WERI-Rb-1 (cell line): ENCODE data around the gene HIF3A.

ENCODE experiments used
- DNase-seq: peaks from one replicate; pipeline ENCODE4 v3.0.0-alpha.2; 2020
- H3K27ac ChIP-seq: fragments of 250-450 bp; sonication (Bioruptor Pico); 2 replicates; pipeline ENCODE4 v1.5.1; 2020; ENCODE audit warnings: mild to moderate bottlenecking, moderate library complexity
- H3K27me3 ChIP-seq: fragments of 250-450 bp; sonication (Bioruptor Pico); 2 replicates; pipeline ENCODE4 v1.5.1; 2021; ENCODE audit warnings: mild to moderate bottlenecking, low read depth, moderate library complexity; ENCODE audit not compliant: insufficient read depth, severe bottlenecking
- H3K36me3 ChIP-seq: fragments of 250-450 bp; sonication (Bioruptor Pico); 2 replicates; pipeline ENCODE4 v1.5.1; 2020; ENCODE audit warnings: mild to moderate bottlenecking, moderate library complexity
- H3K4me3 ChIP-seq: 2 replicates; pipeline ENCODE4 v1.5.1; 2011; ENCODE audit warnings: low read depth, mild to moderate bottlenecking, control low read depth, low read length
- H3K9me3 ChIP-seq: fragments of 250-450 bp; sonication (Bioruptor Pico); 2 replicates; pipeline ENCODE4 v1.5.1; 2021; ENCODE audit warnings: mild to moderate bottlenecking, moderate library complexity; ENCODE audit not compliant: severe bottlenecking
- CTCF ChIP-seq: IDR thresholded peaks from 2 replicates; pipeline ENCODE4 v1.5.1; 2011; ENCODE audit warnings: low read depth, mild to moderate bottlenecking, control low read depth, inconsistent platforms, low read length

The HIF3A gene

GRCh38 chr19:46283771-46284170 lies 13.1 kb upstream of the HIF3A start:
- no peak for DNase-seq
- no peak for TF ChIP-seq CTCF
- no peak overlapping the region for H3K4me3 ChIP-seq
- H3K27me3 ChIP-seq: no peaks in the 10 kb centered on the region
- H3K9me3 ChIP-seq: no peaks in the 10 kb centered on the region
- no peaks in the 10 kb centered on the region for H3K36me3 ChIP-seq
- no peak overlapping the region for H3K27ac ChIP-seq

- Histone ChIP-seq H3K27me3 (no peaks in the 10 kb centered on the region), H3K36me3 (no peaks in the 10 kb centered on the region), H3K9me3 (peaks cover 4% of the 10 kb centered on the region), H3K27ac (no peak overlapping the region), H3K4me3 (no peak overlapping the region)
- DNase-seq: no peak
- TF ChIP-seq CTCF: no peak
Measured at GRCh38 chr19:46284635-46285034, 12.2 kb upstream of the HIF3A start.

GRCh38 chr19:46287585-46287984 lies 9.3 kb upstream of the HIF3A start:
- DNase-seq: no peak
- no peak for TF ChIP-seq CTCF

GRCh38 chr19:46288896-46289588 lies 7.8 kb upstream of the HIF3A start:
- peaks cover 13% of the 10 kb centered on the region for H3K9me3 ChIP-seq
- no peak for DNase-seq
- no peak for TF ChIP-seq CTCF
- H3K36me3 ChIP-seq: no peaks in the 10 kb centered on the region
- H3K27me3 ChIP-seq: no peaks in the 10 kb centered on the region
- H3K27ac ChIP-seq: no peak overlapping the region
- no peak overlapping the region for H3K4me3 ChIP-seq

More at GRCh38 chr19:46287585-46287984, 9.3 kb upstream of the HIF3A start:
- Histone ChIP-seq H3K27me3 (no peaks in the 10 kb centered on the region), H3K27ac (no peak overlapping the region), H3K36me3 (no peaks in the 10 kb centered on the region), H3K4me3 (no peak overlapping the region), H3K9me3 (peaks cover 13% of the 10 kb centered on the region)

GRCh38 chr19:46289724-46290619 lies 6.9 kb upstream of the HIF3A start:
- Histone ChIP-seq H3K27me3 (no peaks in the 10 kb centered on the region), H3K27ac (no peak overlapping the region), H3K36me3 (no peaks in the 10 kb centered on the region), H3K4me3 (no peak overlapping the region), H3K9me3 (peaks cover 13% of the 10 kb centered on the region)
- no peak for DNase-seq
- no peak for TF ChIP-seq CTCF
